Activated effector memory CD4-positive, alpha-beta T cell treated with anti-CD3 and anti-CD28 coated beads, Interleukin-2, amount 50 U/mL, for 16 hours (primary cell): ENCODE measurements around the gene MEOX1.

Experiments used
- DNase-seq: peaks from one replicate; pipeline ENCODE4 v3.0.0-alpha.2; 2020

MEOX1 gene

GRCh38 chr17:43652124-43652480 is 9.6 kb downstream of the MEOX1 start:
- no peak for DNase-seq

GRCh38 chr17:43650471-43650870 is 11.3 kb downstream of the MEOX1 start:
- no peak for DNase-seq

DNA sequence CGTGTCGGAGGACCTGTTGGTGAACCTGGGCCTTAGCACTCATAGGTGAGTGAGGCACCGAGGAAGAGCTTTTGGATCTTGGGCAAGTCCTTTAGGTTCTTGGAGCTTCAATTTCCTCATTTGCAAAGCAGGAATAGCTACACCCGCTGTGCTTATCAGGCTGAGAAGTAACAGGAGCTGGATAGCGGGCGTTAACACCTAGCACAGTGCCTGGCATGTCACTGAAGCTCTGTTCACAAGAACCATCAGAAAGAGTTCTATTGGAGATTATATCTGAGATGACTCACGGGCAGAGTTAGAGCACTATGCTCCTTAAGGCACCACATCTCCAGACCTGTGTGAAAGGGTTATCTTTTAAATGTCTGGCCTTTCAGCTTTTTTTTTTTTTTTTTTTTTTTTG is 12.8 kb downstream of the MEOX1 start:
- no peak for DNase-seq

GRCh38 chr17:43645765-43646481 is 15.8 kb downstream of the MEOX1 start:
- DNase-seq: peak; percentile 64

DNA sequence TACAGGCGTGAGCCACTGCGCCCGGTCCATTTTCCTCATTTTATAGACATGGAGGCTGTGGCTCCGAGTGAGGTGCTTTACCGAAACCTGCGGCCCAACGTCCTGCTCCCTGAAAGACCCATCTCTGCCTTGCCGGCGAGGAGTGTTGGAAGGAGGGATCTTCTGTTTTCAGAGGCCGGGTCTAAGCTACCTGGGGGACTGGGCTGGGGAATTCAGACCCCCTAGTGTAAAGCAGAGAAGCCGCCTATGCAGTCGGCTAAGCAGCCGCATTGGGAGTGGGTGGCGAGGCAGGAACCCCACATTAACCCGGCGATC is 16.3 kb downstream of the MEOX1 start:
- no peak for DNase-seq

GRCh38 chr17:43644081-43644480 is 17.6 kb downstream of the MEOX1 start:
- DNase-seq: no peak

DNA sequence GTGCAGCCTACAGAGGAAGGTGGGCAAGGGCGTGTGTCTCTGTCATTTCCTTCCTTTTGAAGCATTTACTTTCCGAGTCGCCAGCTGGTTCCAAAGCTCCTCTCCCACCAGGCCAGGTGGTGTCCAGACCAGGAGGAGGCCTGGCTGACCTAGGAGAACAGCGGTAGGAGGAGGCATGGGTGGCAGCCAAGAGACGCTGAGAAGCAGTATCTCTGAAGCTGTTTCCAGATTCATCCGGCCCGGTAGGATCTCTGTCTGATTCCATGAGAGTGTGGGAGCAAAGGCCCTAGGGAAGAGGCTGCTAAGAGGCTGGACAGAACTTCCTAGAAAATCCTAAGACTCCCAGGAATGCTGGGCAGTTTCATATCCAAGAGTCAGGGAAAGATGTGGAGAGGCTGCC is 20.3 kb downstream of the MEOX1 start:
- DNase-seq: no peak

DNA sequence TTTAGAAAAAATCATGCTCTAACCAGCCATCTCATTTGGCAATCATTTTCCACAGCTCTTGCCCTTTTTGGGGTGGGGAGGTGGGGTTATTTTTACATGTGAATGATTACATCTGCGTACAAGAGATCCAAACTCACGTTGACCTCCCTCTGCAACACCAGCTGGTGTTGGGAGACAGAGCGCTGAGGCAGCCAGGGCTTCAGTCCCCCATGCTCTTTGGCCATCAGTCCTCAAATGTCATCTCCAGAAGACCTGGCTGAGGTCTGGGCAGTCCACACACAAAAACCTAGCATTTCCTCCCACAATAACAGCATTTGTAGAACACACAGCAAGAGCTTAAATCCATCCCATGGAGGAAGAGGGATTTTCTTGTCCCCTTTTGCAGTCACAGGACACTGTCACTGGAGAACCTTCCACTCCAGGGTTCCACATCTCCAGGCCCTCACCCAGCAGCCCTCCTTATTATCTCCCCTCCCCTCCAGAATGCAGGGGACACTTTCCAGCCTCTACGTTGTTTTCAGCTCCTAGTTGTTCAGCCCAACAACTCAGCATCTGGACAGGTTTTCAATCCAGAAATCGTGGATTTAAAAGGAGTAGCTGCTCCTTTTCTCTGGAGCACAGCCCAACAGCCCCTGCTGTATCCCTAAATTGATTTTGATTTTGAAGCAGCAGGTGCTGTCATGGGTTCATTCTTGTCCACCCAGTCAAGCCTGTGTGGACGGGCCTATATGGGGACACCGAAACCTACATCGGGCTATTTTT is 21.1 kb downstream of the MEOX1 start:
- DNase-seq: no peak

DNA sequence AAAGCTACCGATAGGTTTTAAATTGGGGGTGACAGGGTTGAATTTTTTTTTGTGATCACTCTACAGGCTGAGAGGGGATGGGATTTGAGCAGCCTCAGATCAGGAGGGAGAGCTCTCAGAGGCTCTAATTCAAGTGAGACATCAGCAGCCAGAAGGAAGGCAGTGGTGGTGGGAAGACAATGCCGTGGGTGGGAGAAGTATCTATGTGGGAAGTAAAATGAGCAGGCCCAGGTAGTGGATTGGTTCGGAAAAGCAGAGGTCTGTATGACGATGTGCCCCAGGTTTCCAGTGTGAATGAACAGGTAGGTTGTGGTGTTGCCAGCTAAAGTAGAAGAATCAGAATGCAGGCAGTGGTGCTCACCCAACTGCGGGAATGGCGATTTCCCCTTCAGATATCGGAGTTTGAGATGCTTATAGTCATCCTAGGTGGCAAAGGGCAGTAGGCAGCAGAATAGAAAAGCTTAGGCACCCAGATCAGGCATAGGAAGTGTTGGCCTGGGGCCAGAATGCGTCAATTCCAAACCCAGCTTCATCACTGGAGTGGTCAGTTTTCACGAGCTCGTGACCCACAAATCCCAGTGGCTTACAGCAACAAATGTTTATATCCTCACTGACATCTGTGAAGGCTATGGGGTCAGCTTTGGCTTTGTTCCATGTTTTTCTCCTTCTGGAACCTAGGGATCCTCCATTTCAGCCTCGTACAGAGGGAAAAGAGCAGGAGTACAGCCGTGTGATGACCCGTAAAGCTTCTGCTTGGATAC is 24.0 kb downstream of the MEOX1 start:
- no peak for DNase-seq

DNA sequence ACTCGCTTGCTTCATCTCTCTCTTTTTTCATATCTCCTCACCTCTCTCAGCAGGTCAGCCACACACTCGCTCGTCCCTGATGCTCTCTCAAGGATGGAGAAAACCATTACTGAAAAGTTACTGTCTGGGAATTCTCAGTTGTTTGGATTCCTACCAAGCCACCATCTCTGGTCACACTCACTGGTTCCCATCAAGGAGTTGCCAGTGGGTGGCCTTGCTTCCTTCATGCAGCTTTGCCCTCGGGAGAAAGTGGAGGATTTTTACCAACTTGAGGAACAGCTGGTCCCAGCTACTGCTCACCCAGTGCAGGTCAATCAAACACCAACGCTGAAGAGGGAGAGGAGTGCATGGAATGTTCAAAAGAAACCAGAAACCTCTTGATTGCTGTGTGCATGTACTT is 25.3 kb downstream of the MEOX1 start:
- DNase-seq: no peak

DNA sequence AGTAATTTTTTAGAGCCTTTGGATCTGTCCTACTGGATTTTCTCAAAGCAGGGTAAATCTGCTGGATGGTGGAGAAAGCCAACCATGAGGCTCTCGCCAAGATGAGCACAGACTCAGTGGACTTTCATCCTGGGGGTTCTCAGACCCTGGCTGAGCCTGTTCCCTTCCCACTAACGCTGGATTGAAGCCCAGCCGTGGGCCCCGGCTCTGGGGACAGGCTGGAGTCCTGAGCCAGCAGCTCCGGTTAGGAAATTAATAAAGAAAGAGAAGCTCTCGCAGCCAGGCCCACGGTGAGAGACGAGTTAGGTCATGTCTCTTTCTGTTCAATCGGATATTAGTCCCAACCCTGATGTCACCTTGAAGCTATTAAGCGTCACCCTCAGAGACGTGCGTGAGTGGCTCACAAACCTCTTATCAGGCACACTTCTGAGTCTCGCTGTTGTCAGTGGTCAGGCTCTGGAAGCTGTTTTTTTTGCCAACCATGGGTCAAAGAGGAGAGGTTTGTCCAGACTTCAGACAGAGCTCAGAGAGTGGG is 27.1 kb downstream of the MEOX1 start:
- DNase-seq: no peak

GRCh38 chr17:43632221-43632620 is 29.5 kb downstream of the MEOX1 start:
- DNase-seq: no peak

DNA sequence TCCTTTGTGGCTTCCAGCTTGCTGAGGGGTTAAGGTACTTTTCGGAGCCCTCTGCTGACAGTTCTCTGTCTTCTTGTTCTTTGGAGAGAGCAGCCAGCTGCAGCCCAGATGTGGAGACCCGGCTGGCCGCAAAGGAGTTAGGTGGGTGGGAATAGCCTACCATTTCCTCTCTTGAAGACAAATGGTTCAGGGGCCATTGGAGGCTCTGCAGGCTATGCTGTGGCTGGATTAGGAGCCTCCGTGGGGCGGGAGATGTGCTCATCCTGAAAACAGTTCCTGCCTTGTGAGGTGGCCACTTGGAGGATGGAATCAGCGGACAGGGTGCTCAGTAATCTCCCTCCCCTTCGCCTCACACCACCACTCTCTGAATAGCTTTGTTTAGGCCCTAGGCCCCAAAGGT is 30.3 kb downstream of the MEOX1 start:
- DNase-seq: no peak

DNA sequence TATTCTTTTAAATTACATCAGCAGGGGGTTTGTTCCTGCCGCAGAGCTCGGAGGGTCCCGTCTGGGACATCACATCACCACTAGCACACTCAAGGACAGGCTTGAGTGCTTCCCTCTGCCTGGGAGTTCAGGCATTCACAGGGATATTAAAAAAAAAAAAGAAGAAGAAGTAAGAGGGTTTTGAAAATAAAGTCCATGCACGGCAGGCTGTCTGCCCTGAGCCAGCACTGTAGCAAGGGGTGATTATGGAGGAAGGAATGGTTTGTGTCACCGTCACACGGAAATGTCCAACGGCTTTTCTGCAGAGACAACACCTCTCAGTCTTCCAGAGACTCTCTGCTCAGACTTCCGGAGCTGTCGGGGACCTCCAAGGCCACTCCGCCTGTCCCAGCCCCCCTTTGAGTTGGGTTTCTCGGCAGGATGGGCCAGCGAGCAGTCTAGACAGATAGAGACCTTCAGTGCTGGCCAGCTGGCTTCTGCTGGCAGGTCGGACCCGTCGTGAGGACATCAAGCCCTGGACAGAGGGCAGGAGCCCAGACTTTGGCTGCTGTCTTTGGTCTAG is 33.6 kb downstream of the MEOX1 start:
- DNase-seq: no peak

DNA sequence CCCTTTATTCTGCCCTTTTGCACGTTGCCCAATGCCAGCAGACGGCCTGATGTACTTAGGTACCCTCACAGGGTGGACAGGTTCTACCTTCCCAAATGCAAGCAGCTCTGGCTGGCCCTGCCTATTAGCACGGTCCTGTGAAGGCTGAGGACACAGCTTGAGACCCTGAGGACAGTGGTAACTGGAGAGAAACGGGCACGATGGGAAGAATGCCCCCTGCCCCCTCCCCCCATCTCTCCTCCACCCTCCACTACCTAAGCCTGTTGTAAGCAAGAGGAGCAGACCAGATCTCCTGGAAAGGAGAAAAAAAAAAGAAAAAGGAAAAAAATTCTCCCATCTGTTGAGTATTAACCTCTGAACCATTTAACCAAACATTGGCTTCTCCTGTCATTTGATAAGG is 34.1 kb downstream of the MEOX1 start:
- DNase-seq: no peak

GRCh38 chr17:43626023-43626422 is 35.7 kb downstream of the MEOX1 start:
- DNase-seq: no peak

DNA sequence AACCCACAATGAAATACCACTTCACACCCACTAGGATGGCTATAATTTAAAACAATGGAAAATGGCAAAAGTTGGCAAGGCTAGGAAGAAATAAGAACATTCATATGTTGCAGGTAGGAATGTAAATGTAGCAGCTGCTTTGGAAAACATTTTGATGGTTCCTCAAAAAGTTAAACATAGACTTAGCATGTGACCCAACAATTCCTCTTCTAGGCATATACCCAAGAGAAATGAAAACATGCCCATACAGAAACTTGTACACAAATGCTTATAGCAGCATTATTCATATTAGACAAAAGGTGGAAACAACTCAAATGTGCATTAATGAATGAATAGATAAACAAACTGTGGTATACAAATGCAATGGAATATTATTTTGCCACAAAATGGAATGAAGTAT is 36.1 kb downstream of the MEOX1 start:
- DNase-seq: no peak

GRCh38 chr17:43620581-43620980 is 41.1 kb downstream of the MEOX1 start:
- DNase-seq: no peak

DNA sequence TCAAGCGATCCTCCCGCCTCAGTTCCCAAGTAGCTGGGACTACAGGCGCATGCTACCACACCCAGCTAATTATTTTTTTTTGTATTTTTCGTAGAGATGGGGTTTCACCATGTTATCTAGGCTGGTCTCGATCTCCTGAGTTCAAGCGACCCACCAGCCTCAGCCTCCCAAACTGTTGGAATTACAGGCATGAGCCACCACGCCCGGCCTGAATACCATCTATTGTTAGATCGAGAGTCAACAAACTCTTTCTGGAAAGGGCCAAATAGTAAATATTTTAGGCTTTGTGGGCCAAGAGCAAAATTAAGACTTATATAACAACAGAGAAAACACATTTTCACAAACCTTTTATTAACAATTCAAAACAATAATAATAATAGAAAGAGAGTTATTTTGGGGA is 41.6 kb downstream of the MEOX1 start:
- DNase-seq: no peak

- no peak for DNase-seq
Observed at GRCh38 chr17:43619705-43620104, 42.0 kb downstream of the MEOX1 start.

DNA sequence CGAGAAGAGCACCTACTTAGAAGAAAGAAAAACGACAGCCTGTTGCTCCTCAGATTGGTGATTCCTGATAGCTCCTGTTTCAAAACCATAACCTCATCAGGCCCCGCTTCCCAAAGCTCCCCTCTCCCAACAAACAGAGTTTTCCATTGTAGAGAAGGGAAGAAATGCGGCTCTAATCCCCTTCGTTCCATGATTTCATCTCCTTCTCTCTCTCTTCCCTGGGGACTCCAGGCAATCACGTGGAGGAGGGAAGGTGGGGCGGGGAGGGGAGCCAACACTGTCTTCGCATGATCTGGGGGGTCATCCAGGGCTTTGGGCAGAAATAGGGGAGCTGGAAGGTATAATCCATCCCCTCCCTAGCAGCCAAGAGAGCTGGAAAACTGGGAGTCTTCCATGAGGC is 43.4 kb downstream of the MEOX1 start:
- DNase-seq: no peak

DNA sequence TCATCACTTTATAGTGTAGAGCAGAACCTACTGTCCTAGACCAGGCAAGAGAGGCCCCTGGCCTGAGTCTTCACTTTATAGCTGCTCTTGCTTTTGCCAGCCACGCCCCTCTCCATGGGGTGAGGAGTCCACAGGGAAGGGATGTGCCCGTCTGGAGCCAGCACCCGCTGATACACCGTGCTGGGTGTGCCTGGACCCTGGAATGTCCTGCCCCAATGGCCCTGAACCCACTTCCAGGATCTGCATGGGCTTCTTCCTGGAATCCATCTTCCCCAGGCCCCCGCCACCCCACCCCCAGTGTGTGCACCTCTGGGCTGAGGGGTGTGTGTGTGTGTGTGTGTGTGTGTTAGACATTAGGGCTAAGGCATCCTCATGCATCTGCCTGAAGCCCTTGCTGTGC is 44.9 kb downstream of the MEOX1 start:
- DNase-seq: no peak

DNA sequence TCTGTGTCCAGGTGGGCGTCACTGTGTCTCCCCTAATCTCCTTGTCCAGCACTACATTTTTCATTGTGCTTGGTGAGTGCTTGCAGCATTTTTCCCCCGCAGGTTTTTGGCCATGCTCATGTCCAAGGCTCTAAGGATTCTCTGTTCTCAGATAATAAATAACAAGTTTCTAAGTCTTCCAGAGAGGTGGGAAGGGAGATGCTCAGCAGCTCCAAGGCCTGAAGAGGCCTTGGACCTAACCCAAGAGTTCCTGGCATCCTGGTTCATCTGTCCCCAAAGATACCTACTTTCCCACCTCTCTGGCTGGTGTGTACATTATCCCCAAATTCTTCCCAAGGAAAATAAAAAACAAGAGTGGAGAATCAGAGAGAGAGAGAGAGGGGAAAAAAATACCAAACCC is 45.3 kb downstream of the MEOX1 start:
- DNase-seq: no peak

DNA sequence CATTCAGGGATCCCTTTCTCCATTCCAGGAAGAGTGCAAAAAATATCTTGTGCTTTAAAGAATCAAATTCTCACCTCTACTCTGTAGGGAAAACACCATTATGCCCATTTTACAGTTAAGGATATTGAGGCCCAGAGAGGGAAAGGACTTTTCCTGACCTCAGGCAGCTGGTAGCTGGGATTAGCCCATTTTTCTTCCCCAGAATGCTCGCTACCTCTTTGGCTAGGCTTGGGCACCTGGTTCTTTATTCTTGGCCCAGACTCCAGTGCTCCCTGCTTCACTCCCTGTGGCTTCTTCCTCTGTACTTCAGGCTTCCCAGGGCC is 45.7 kb downstream of the MEOX1 start:
- no peak for DNase-seq
